Activated T-helper 17 cell treated with anti-CD3 and anti-CD28 coated beads, Interleukin-2, amount 50 U/mL, for 72 hours (primary cell): ENCODE data around the gene ARHGAP26. TPM values are rescaled to one million over a fixed set of nuclear protein-coding genes. Genes with fewer than 3 reads are reported as not detected.

Experiments used
- ATAC-seq: fragments of 150-1000 bp; cut with Tn5 transposase; replicated peaks from 2 replicates; pipeline ENCODE4 v1.10.0; 2021; ENCODE audit warnings: mild to moderate bottlenecking, moderate library complexity
- H3K27ac Mint-ChIP-seq: one replicate; pipeline ENCODE4 v1.8.0; 2022; ENCODE audit warnings: mixed read lengths
- H3K27me3 Mint-ChIP-seq: one replicate; pipeline ENCODE4 v1.8.0; 2022; ENCODE audit warnings: mixed read lengths
- H3K36me3 Mint-ChIP-seq: one replicate; pipeline ENCODE4 v1.8.0; 2022; ENCODE audit warnings: low read depth, mild to moderate bottlenecking, mixed read lengths
- H3K4me1 Mint-ChIP-seq: one replicate; pipeline ENCODE4 v1.8.0; 2022; ENCODE audit warnings: mixed read lengths
- H3K4me3 Mint-ChIP-seq: one replicate; pipeline ENCODE4 v1.8.0; 2022; ENCODE audit warnings: mild to moderate bottlenecking, mixed read lengths
- H3K9me3 Mint-ChIP-seq: one replicate; pipeline ENCODE4 v1.8.0; 2022; ENCODE audit warnings: mixed read lengths
- total RNA-seq, 2 donors: library from RNA; stranded (reverse); gene quantifications; one replicate each; pipeline ENCODE4 v1.2.3, GENCODE V29; 2022

Gene ARHGAP26
- total RNA-seq, 2 donors from 2014 or later = 7.8 to 12.0 TPM

GRCh38 chr5:143149759-143150158 lies 379.6 kb downstream of the ARHGAP26 start:
- Mint-ChIP-seq H3K4me3 (no peak overlapping the region), H3K9me3 (no peaks in the 10 kb centered on the region), H3K4me1 (no peaks in the 10 kb centered on the region), H3K36me3 (no peaks in the 10 kb centered on the region), H3K27ac (no peak overlapping the region), H3K27me3 (no peaks in the 10 kb centered on the region)
- peak; percentile 26 for ATAC-seq

- Mint-ChIP-seq H3K4me3 (no peak overlapping the region), H3K27ac (no peak overlapping the region), H3K36me3 (no peaks in the 10 kb centered on the region), H3K27me3 (no peaks in the 10 kb centered on the region), H3K9me3 (no peaks in the 10 kb centered on the region), H3K4me1 (no peaks in the 10 kb centered on the region)
- no peak for ATAC-seq
These were observed 381.0 kb downstream of the ARHGAP26 start for GRCh38 chr5:143151056-143151700.

- Mint-ChIP-seq H3K27me3 (no peaks in the 10 kb centered on the region), H3K9me3 (no peaks in the 10 kb centered on the region), H3K36me3 (no peaks in the 10 kb centered on the region), H3K4me1 (no peaks in the 10 kb centered on the region), H3K4me3 (no peak overlapping the region), H3K27ac (no peak overlapping the region)
- no peak for ATAC-seq
These were observed 382.3 kb downstream of the ARHGAP26 start for GRCh38 chr5:143152445-143152844.

- ATAC-seq = no peak
- H3K27me3 Mint-ChIP-seq = no peaks in the 10 kb centered on the region
- H3K4me1 Mint-ChIP-seq = no peaks in the 10 kb centered on the region
- H3K4me3 Mint-ChIP-seq = no peak overlapping the region
- H3K36me3 Mint-ChIP-seq = no peaks in the 10 kb centered on the region
- no peak overlapping the region for H3K27ac Mint-ChIP-seq
- H3K9me3 Mint-ChIP-seq = no peaks in the 10 kb centered on the region
These were observed 383.3 kb downstream of the ARHGAP26 start for GRCh38 chr5:143153332-143154119.

- ATAC-seq = no peak
- no peaks in the 10 kb centered on the region for H3K27me3 Mint-ChIP-seq
- no peak overlapping the region for H3K4me3 Mint-ChIP-seq
- H3K36me3 Mint-ChIP-seq = no peaks in the 10 kb centered on the region
- H3K4me1 Mint-ChIP-seq = no peaks in the 10 kb centered on the region
- no peaks in the 10 kb centered on the region for H3K9me3 Mint-ChIP-seq
- peak overlapping the region; percentile 59 for H3K27ac Mint-ChIP-seq
These were observed 384.6 kb downstream of the ARHGAP26 start for GRCh38 chr5:143154510-143155370.

GRCh38 chr5:143155455-143155854 lies 385.3 kb downstream of the ARHGAP26 start:
- ATAC-seq = no peak
- Mint-ChIP-seq H3K27me3 (no peaks in the 10 kb centered on the region), H3K27ac (peak overlapping the region; percentile 59), H3K4me3 (no peak overlapping the region), H3K9me3 (no peaks in the 10 kb centered on the region), H3K4me1 (no peaks in the 10 kb centered on the region), H3K36me3 (no peaks in the 10 kb centered on the region)

- no peaks in the 10 kb centered on the region for H3K27me3 Mint-ChIP-seq
- H3K9me3 Mint-ChIP-seq = no peaks in the 10 kb centered on the region
- H3K4me3 Mint-ChIP-seq = no peak overlapping the region
- H3K4me1 Mint-ChIP-seq = no peaks in the 10 kb centered on the region
- no peak for ATAC-seq
- no peak overlapping the region for H3K27ac Mint-ChIP-seq
- no peaks in the 10 kb centered on the region for H3K36me3 Mint-ChIP-seq
These were observed 385.9 kb downstream of the ARHGAP26 start for GRCh38 chr5:143156086-143156485.

GRCh38 chr5:143156572-143156971 lies 386.4 kb downstream of the ARHGAP26 start:
- no peak for ATAC-seq
- H3K4me3 Mint-ChIP-seq = no peak overlapping the region
- H3K9me3 Mint-ChIP-seq = no peaks in the 10 kb centered on the region
- no peaks in the 10 kb centered on the region for H3K36me3 Mint-ChIP-seq
- no peaks in the 10 kb centered on the region for H3K4me1 Mint-ChIP-seq
- no peak overlapping the region for H3K27ac Mint-ChIP-seq
- no peaks in the 10 kb centered on the region for H3K27me3 Mint-ChIP-seq

- ATAC-seq = no peak
- Mint-ChIP-seq H3K36me3 (no peaks in the 10 kb centered on the region), H3K4me3 (no peak overlapping the region), H3K27me3 (no peaks in the 10 kb centered on the region), H3K27ac (no peak overlapping the region), H3K4me1 (no peaks in the 10 kb centered on the region), H3K9me3 (no peaks in the 10 kb centered on the region)
These were observed 388.9 kb downstream of the ARHGAP26 start for GRCh38 chr5:143159031-143159430.

GRCh38 chr5:143161885-143162540 lies 391.8 kb downstream of the ARHGAP26 start:
- Mint-ChIP-seq H3K27ac (no peak overlapping the region), H3K4me1 (no peaks in the 10 kb centered on the region), H3K36me3 (no peaks in the 10 kb centered on the region), H3K4me3 (no peak overlapping the region), H3K9me3 (no peaks in the 10 kb centered on the region), H3K27me3 (no peaks in the 10 kb centered on the region)
- no peak for ATAC-seq

- ATAC-seq = no peak
- no peak overlapping the region for H3K4me3 Mint-ChIP-seq
- no peaks in the 10 kb centered on the region for H3K36me3 Mint-ChIP-seq
- no peaks in the 10 kb centered on the region for H3K4me1 Mint-ChIP-seq
- H3K9me3 Mint-ChIP-seq = no peaks in the 10 kb centered on the region
- H3K27ac Mint-ChIP-seq = no peak overlapping the region
- H3K27me3 Mint-ChIP-seq = no peaks in the 10 kb centered on the region
These were observed 392.6 kb downstream of the ARHGAP26 start for GRCh38 chr5:143162810-143163209.

GRCh38 chr5:143164557-143164956 lies 394.4 kb downstream of the ARHGAP26 start:
- no peak for ATAC-seq
- H3K27me3 Mint-ChIP-seq = no peaks in the 10 kb centered on the region
- no peak overlapping the region for H3K4me3 Mint-ChIP-seq
- H3K4me1 Mint-ChIP-seq = no peaks in the 10 kb centered on the region
- no peak overlapping the region for H3K27ac Mint-ChIP-seq
- H3K9me3 Mint-ChIP-seq = no peaks in the 10 kb centered on the region
- H3K36me3 Mint-ChIP-seq = no peaks in the 10 kb centered on the region

GRCh38 chr5:143165049-143165880 lies 395.1 kb downstream of the ARHGAP26 start:
- Mint-ChIP-seq H3K9me3 (no peaks in the 10 kb centered on the region), H3K4me1 (no peaks in the 10 kb centered on the region), H3K27ac (no peak overlapping the region), H3K27me3 (no peaks in the 10 kb centered on the region), H3K4me3 (no peak overlapping the region), H3K36me3 (no peaks in the 10 kb centered on the region)
- ATAC-seq = no peak
